RWPE1 (cell line): ENCODE measurements around the gene CCND1.

Experiments
- CTCF ChIA-PET: fragments of 350-600 bp; sonication (Branson Sonifier 250); formaldehyde crosslinking; extraction: SDS; loops from one replicate; lab custom pipeline; 2021; lab: Yijun Ruan, JAX
- POLR2A ChIA-PET: fragments of 400-600 bp; formaldehyde crosslinking; extraction: SDS; loops from one replicate; lab custom pipeline; 2020; ENCODE audit warnings: antibody characterized with exemption; ENCODE audit not compliant: low non-redundant PET; lab: Yijun Ruan, JAX
- DNase-seq: peaks from one replicate; pipeline ENCODE4 v3.0.0; 2012; ENCODE audit warnings: low spot score
- H3K27ac ChIP-seq: fragments of 450-650 bp; 2 replicates; pipeline ENCODE4 v1.5.1; 2017
- CTCF ChIP-seq: fragments of 450-650 bp; conservative IDR thresholded peaks from 2 replicates; pipeline ENCODE4 v1.5.1; 2017; ENCODE audit warnings: low read depth, mild to moderate bottlenecking

The CCND1 gene

DNA sequence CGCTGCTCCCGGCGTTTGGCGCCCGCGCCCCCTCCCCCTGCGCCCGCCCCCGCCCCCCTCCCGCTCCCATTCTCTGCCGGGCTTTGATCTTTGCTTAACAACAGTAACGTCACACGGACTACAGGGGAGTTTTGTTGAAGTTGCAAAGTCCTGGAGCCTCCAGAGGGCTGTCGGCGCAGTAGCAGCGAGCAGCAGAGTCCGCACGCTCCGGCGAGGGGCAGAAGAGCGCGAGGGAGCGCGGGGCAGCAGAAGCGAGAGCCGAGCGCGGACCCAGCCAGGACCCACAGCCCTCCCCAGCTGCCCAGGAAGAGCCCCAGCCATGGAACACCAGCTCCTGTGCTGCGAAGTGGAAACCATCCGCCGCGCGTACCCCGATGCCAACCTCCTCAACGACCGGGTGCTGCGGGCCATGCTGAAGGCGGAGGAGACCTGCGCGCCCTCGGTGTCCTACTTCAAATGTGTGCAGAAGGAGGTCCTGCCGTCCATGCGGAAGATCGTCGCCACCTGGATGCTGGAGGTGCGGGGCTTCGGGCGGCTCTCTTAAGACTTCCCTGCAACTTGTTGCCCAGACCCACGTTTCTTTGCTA, at the start of gene CCND1:
CCND1 (plus strand) TSS at position 162 of the 587 bp plus-strand sequence; CDS start at position 320, 158 bp downstream.
- DNase-seq: peak; percentile 78
- ChIA-PET POLR2A (no interaction called here), CTCF (no interaction called here)
- peak within 1 kb of the TSS; percentile 87 for H3K27ac ChIP-seq
- 0 out of 2 replicates have a peak, but pooled peaks have one; percentile 26 for TF ChIP-seq CTCF

DNA sequence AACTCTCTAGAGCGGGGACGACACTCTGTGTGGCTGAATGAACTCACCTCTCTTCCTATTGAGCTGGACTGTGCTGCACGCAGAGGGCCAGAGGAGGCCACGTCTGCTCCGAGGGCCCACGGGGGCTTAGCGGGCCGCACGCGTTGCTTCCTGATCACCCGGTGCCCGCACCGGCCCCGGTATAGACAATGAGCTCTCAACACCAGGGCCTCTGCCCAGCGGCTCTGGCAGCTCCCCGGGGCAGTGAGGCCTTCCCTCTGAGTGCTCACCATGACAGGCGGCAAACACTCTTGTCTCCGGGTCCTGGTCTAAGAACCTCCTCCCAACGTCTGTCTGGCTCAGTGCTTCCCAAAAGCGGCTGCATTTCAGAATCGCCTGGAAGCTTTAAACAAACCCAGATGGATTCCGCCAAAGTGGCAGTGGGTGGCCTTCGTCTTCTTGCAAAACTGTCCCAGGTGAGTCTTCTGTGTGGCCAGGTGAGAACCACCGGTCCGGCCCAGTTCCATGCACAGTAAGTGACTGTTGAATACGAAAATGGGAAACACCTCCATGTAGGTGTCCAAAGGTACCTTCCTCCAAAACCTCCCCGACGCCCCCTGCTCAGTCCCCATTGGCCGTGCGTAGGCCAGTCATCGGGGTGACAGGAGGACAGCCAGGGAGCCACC, 47.8 kb upstream of the CCND1 start:
- CTCF ChIA-PET: no interaction called here
- no peak for TF ChIP-seq CTCF
- DNase-seq: no peak
- no peak overlapping the region for H3K27ac ChIP-seq
- POLR2A ChIA-PET: no interaction called here

DNA sequence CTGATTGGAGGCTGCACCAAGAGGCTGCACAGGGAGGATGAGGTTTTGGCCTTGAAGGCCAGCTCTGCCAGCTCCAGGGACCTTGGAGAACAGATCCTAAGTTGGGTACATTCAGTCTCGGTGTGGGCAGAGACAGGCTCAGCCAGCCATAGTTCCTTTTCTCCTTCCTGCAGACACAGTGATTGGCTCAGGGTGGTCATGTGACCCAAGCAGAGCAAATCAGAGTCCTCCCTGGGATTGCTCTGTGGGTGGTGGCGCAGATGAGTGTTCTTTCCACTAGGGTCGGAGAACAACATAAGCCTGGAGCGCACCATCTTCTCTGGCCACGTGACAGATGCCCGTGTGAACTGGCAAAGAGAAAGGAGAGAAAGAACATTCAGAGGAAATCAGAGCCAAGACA, 47.1 kb upstream of the CCND1 start:
- DNase-seq: no peak
- no peak for TF ChIP-seq CTCF
- ChIA-PET POLR2A (no interaction called here), CTCF (no interaction called here)
- no peak overlapping the region for H3K27ac ChIP-seq

- ChIA-PET POLR2A (no interaction called here), CTCF (no interaction called here)
- no peak overlapping the region for H3K27ac ChIP-seq
- TF ChIP-seq CTCF: no peak
- DNase-seq: no peak
Observed at GRCh38 chr11:69594481-69594880, 46.5 kb upstream of the CCND1 start.

DNA sequence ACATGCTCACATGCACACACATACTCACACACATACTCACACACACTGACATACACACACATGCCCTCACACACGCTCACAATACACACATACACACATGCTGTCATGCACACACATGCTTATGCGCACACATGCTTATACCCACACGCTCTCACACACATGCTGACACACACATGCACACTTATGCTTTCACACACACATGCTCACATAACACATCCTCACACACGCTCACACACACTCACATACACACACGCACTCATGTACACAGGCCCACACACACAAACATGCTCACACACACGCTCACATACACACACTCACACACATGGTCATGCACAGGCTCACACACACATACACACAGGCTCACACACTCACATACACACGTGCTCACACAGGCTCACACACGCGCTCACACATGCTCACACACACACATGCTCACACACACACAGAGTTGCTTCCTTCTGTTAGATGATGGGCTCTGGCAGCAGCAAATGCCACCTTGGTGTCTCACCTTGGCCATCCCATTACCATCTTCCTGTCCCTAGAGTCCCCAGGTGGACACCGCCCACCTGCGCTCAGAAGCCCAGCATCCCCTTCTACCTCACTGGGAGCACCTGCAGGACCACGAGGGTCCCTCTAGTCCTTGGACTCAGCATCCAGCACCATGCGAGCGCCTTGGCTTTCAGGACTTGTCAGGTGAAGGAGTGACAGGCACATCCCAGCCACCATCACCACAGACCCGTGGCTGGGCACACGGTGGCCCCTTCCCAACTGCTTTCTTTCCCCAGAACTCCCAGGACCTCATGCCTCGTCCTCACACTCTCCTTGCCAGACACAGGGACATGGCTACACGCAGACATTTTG, 44.9 kb upstream of the CCND1 start:
- POLR2A ChIA-PET: no interaction called here
- H3K27ac ChIP-seq: no peak overlapping the region
- TF ChIP-seq CTCF: no peak
- DNase-seq: no peak
- CTCF ChIA-PET: no interaction called here

- H3K27ac ChIP-seq: no peak overlapping the region
- DNase-seq: peak; percentile 22
- ChIA-PET POLR2A (no interaction called here), CTCF (no interaction called here)
- TF ChIP-seq CTCF: no peak
Observed at GRCh38 chr11:69598147-69598546, 42.8 kb upstream of the CCND1 start.
